Dendritic cell treated with granulocyte-macrophage colony-stimulating factor and Interleukin-4, amounts not matched to agents 40 ng/mL and 50 ng/mL, for 4 days (primary cell): Measurements from ENCODE around the gene SNX27.

Experiments
- H3K27ac Mint-ChIP-seq: one replicate; pipeline ENCODE4 v1.8.0; 2022; ENCODE audit warnings: mild to moderate bottlenecking, mixed read lengths
- H3K27me3 Mint-ChIP-seq: one replicate; pipeline ENCODE4 v1.8.0; 2022; ENCODE audit warnings: mild to moderate bottlenecking, mixed read lengths
- H3K36me3 Mint-ChIP-seq: one replicate; pipeline ENCODE4 v1.8.0; 2022; ENCODE audit warnings: low read depth, mixed read lengths
- H3K4me1 Mint-ChIP-seq: one replicate; pipeline ENCODE4 v1.8.0; 2022; ENCODE audit warnings: low read depth, mixed read lengths
- H3K4me3 Mint-ChIP-seq: one replicate; pipeline ENCODE4 v1.8.0; 2022; ENCODE audit warnings: mild to moderate bottlenecking, moderate library complexity, mixed read lengths
- H3K9me3 Mint-ChIP-seq: one replicate; pipeline ENCODE4 v1.8.0; 2022; ENCODE audit warnings: mixed read lengths
- intact Hi-C: fragments of 100-400 bp; cut with micrococcal nuclease; formaldehyde crosslinking; loops from one replicate; pipeline ENCODE4 v1.15.0; 2022

The SNX27 gene

GRCh38 chr1:151739590-151740355 is 127.9 kb downstream of the SNX27 start:
- no peak overlapping the region for H3K27ac Mint-ChIP-seq
- H3K9me3 Mint-ChIP-seq = peaks cover 23% of the 10 kb centered on the region
- H3K36me3 Mint-ChIP-seq = no peaks in the 10 kb centered on the region
- intact Hi-C loops = no loop called here
- H3K4me3 Mint-ChIP-seq = peak overlapping the region; percentile 11
- peaks cover 21% of the 10 kb centered on the region for H3K27me3 Mint-ChIP-seq
- H3K4me1 Mint-ChIP-seq = peaks cover 16% of the 10 kb centered on the region

DNA sequence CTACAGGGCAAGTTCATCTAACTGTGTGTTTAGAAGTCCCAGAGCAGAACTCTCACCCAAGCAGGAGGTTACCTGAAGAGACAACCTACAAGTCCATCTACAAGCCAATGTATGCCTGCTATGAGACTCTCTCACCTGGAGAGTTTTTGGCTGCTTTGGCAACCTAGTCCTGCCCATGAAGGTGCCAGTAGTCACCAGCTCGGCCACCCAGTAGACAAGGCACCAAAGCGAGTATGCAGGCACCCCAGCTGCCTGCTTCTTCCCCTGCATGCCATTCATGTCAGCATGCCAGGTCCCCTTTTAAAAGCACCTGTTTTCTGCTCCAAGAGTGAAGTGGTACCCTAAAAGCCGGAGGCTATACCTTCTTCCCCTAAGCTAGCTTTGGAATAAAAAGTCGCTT is 129.7 kb downstream of the SNX27 start:
- H3K36me3 Mint-ChIP-seq = no peaks in the 10 kb centered on the region
- intact Hi-C loops = no loop called here
- H3K9me3 Mint-ChIP-seq = peaks cover 20% of the 10 kb centered on the region
- no peak overlapping the region for H3K4me3 Mint-ChIP-seq
- H3K27ac Mint-ChIP-seq = no peak overlapping the region
- peaks cover 10% of the 10 kb centered on the region for H3K4me1 Mint-ChIP-seq
- H3K27me3 Mint-ChIP-seq = peaks cover 37% of the 10 kb centered on the region
